ENCODE data around the gene CEP250.
"Not testable (repeated sequence)": the region's sequence is repeated elsewhere in the genome, so short reads cannot be mapped to it uniquely, and the experiment has no call there.

Gene CEP250

DNA sequence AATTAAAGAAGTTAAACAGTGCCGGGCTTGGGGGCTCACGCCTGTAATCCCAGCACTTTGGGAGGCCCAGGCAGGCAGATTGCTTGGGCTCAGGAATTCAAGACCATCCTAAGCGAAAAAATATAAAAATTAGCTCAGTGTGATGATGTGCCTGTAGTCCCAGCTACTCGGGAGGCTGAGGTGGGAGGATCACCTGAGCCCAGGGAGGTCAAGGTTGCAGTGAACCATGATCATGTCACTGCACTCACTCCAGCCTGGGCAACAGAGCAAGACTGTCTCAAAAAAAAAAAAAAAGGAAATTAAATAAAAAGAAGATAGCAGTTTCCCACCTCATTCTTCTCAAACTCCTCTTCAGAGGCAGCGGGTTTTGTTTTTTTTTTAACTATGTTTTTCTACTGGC lies 62.4 kb downstream of the CEP250 start:
- FAIRE-seq; DNase-seq (ENCODE audit: insufficient read length, low spot score): not testable (repeated sequence)

DNA sequence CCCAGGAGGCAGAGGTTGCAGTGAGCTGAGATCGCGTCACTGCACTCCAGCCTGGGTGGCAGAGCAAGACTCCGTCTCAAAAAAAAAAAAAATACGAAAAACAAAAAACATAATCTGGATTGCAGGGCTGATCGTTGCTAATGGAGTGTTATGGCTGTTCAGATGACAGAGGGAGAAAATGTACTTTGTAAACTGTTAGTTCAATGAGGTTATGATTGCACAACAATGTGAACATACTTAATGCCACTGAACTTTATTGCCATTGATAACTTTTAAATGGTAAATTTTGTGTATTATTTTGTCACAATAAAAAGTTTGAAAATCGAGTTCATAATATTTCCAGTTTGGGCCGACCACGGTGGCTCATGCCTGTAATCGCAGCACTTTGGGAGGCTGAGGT lies 63.6 kb downstream of the CEP250 start:
- FAIRE-seq (no peak), DNase-seq (ENCODE audit: insufficient read length, low spot score) (no peak)

GRCh38 chr20:35523298-35523888 lies 68.0 kb downstream of the CEP250 start:
- FAIRE-seq (peak; percentile 86), DNase-seq (ENCODE audit: insufficient read length, low spot score) (peak; percentile 36)

- no peak for FAIRE-seq
- DNase-seq (ENCODE audit: insufficient read length, low spot score): no peak
These were observed 70.2 kb downstream of the CEP250 start for GRCh38 chr20:35525639-35526038.

- DNase-seq (ENCODE audit: insufficient read length, low spot score) (no peak), FAIRE-seq (no peak)
These were observed 71.8 kb downstream of the CEP250 start for GRCh38 chr20:35527122-35527769.

DNA sequence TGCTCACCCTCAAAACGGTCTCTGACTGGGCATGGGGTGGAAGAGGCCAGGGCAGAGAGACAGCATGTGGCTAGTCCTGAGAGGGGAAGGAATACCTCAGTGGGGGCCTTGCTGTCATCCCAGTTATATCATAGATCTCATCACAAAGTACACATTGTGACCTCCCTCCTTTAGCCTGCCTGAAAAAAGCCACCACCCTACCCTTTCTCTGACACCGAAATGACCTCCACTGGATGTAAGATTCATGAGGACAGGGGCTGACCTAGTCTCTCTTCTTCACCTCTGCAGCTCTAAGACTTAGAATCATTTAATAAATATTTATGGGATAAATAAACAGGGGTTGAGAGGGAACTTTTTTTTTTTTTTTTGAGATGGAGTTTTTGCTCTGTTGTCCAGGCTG lies 74.2 kb downstream of the CEP250 start, which contains the start of gene C20orf173:
C20orf173 (minus strand) TSS at position 101 of the 400 bp plus-strand sequence. CDS start 279 bp downstream, outside the sequence.
- DNase-seq (ENCODE audit: insufficient read length, low spot score): no peak
- FAIRE-seq: no peak

DNA sequence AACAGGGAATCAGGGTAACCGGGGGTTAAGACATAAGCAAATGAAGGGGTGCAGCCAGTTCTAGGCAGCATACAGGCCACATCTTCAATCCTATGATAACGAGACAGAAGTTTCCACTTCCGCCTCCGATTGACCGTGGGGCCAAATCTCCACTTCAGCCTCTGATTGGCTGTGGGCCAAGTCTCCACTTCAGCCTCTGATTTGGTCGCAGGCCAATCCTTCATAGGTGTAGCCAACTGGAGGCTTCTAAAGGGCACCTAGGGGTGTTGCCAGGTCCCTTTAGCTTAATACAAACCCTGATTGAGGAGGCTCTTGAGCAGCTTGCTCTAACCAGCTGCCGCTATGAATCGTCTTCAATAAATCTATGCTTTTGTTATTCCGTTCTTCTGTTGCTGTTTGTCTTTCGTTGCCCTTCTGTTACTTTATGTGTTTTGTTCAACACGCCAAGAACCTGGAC lies 84.4 kb downstream of the CEP250 start:
- peak; percentile 28 for DNase-seq (ENCODE audit: insufficient read length, low spot score)

DNA sequence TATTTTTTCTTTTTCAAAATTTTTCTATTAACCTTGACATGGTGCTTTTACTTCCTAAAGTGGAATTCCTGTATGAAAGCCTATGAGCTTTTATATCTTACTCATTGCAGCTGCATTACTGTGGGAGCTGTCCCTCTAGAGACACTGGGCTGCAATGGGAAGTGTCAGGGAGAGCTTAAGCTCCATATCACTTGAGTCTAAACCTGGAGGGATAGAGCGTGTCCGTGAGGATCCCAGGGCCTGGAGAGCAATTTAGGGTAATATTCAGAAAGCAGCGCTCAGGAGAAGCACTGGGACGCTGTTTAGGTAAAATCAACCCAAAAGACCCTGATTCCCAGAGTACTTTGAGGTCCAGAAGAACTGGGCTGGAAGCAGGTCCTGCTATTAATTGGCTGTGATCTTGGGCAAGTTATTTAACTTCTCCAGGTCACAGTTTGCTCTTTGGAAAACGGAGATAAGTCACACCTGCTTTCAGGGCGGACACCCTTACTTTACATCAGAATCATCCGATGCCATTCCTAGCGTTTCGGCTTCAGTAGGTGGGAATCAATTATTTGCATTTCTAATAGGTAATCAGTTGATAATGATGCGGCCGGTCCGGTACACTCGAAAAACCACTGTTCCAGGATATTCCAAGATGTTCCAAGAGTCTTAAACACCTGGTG lies 85.9 kb downstream of the CEP250 start:
- DNase-seq (ENCODE audit: insufficient read length, low spot score): no peak
- no peak for FAIRE-seq

More for the DNA sequence above, 84.4 kb downstream of the CEP250 start:
- peak; percentile 68 for FAIRE-seq

DNA sequence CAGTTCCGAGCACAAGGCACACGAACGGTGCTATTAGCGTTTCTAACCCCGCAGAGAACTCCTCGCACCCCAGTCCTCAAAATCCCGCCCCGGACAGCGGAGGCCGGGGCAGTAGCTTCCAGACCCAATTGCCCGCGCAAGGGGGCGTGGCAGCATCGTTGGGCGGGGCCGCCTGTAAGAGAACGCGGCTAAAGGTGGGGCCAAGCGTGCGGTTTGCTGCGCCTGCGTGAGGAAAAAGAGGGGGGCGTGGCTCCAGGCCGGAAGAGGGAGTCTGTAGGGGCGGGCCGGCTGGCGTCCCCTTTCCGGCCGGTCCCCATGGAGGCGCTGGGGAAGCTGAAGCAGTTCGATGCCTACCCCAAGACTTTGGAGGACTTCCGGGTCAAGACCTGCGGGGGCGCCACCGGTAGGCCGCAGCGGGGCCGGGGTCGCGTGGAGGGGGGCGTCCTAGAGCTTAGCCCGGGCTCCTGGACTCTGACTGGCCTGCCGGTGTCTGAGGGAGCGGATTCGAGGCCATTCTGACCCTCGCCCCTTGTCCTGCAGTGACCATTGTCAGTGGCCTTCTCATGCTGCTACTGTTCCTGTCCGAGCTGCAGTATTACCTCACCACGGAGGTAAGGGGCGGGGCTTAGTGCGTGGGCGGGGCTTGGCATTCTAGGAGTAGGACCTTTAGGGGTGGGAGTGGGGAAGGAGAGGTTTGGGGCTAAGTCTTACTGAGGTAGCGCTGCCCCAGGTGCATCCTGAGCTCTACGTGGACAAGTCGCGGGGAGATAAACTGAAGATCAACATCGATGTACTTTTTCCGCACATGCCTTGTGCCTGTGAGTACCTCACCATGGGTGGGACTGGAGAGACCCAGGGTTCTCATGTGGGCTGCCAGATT lies 86.6 kb downstream of the CEP250 start, which contains the start of gene ERGIC3:
ERGIC3 (plus strand) TSS at position 296 of the 880 bp plus-strand sequence; CDS start at position 316, 20 bp downstream.
- DNase-seq (ENCODE audit: insufficient read length, low spot score) (peak; percentile 89), FAIRE-seq (peak; percentile 96)

- DNase-seq (ENCODE audit: insufficient read length, low spot score): no peak
- FAIRE-seq: no peak
These were observed 87.6 kb downstream of the CEP250 start for GRCh38 chr20:35542990-35543389.

DNA sequence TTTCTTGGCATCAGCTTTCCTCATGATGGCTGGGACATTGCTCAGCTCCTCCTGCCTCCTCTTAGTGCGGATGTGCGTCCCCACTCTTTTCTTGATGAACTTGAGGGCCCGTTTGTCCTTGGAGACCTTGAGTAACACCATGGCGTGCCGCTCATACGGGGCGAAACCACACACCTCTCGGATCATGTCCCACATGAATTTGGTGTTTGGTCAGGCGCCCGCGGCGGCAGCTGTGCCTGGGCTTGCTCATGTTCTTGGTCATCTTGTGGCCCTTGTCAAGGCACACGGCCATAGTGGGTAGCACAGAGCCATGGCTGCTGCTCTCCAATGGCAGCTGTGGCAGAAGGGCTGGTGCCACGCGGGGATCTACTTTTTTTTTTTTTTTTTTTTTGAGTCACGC lies 89.0 kb downstream of the CEP250 start:
- FAIRE-seq (no peak), DNase-seq (ENCODE audit: insufficient read length, low spot score) (no peak)

- DNase-seq (ENCODE audit: insufficient read length, low spot score); FAIRE-seq: not testable (repeated sequence)
These were observed 89.5 kb downstream of the CEP250 start for GRCh38 chr20:35544941-35545340.

- FAIRE-seq (no peak), DNase-seq (ENCODE audit: insufficient read length, low spot score) (no peak)
These were observed 90.7 kb downstream of the CEP250 start for GRCh38 chr20:35546127-35546526.

DNA sequence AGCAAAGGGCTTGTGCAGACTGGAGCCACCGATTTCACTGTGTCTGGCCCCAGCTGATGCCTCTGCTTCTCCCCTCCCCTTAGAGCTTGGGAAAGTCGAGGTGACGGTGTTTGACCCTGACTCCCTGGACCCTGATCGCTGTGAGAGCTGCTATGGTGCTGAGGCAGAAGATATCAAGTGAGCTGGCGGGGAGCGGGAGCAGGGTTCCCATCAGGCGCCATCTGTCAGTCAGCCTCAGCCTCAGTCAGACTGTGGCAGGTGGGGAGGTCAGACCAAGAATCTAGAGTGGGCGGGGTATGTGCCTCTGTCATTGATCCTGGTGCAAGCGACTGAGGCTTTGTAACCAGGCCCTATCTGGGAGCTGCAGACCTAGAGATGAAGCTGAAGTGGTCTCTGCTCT lies 91.9 kb downstream of the CEP250 start:
- DNase-seq (ENCODE audit: insufficient read length, low spot score): no peak
- FAIRE-seq: no peak

- DNase-seq (ENCODE audit: insufficient read length, low spot score) (no peak), FAIRE-seq (no peak)
These were observed 96.1 kb downstream of the CEP250 start for GRCh38 chr20:35551503-35551902.

DNA sequence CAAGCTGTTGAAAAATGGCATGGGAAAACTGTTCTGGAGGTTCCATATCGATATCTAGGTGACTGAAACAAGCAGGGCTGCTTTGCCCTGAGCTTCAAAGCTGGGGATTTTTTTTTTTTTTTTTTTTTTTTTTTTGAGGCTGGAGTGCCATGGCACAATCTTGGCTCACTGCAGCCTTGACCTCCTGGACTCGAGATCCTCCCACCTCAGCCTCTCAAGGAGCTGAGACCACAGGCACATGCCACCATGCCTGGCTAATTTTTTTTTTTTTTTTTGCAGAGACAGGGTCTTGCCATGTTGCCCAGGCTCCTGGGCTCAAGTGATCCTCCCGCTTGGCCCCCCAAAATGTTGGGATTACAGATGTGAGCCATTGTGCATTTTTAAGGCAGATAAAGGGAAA lies 97.5 kb downstream of the CEP250 start:
- DNase-seq (ENCODE audit: insufficient read length, low spot score) (no peak), FAIRE-seq (no peak)

DNA sequence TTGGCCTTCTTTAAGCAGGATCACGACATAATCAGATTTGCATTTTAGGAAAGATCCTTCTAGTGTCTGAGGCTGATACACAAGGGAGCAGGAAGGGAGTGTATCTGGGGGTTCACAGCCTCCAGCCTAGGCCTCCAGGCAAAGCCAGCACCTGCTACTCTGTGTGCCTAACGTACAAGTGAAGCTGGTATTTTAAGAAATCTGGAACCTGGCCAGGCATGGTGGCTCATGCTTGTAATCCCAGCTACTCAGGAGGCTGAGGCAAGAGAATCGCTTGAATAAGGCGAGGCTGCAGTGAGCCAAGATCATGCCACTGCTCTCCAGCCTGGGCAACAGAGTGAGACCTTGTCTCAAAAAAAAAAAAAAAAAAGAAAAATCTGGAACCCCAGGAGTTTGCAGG lies 100.1 kb downstream of the CEP250 start:
- FAIRE-seq; DNase-seq (ENCODE audit: insufficient read length, low spot score): not testable (repeated sequence)

DNA sequence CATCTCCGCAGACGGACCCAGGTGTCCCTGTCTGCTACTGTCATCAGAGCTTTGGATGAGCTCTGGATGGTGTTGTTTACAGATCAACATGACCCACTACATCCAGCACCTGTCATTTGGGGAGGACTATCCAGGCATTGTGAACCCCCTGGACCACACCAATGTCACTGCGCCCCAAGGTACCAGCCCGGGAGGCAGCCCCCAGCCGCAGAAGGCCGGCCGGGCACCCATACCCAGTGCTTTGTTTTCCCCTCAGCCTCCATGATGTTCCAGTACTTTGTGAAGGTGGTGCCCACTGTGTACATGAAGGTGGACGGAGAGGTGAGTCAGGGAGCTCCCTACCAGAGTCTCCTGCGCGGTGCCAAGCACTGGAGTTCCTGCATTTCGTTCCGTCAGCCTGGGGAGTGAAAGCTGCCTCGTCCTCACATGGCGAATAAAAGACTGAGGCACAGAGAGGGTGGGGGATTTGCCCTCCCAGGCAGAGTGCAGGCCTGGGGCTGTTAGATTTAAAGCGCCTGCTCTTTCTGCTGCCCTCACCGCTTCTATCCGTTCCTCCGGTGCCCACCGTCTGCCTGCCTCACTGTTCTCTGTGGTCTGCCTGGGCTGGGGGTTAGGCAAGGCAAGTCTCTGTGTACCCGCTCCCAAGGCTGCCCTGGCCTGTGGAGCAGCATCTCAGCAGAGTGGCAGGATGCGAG lies 100.7 kb downstream of the CEP250 start:
- DNase-seq (ENCODE audit: insufficient read length, low spot score) (no peak), FAIRE-seq (no peak)

DNA sequence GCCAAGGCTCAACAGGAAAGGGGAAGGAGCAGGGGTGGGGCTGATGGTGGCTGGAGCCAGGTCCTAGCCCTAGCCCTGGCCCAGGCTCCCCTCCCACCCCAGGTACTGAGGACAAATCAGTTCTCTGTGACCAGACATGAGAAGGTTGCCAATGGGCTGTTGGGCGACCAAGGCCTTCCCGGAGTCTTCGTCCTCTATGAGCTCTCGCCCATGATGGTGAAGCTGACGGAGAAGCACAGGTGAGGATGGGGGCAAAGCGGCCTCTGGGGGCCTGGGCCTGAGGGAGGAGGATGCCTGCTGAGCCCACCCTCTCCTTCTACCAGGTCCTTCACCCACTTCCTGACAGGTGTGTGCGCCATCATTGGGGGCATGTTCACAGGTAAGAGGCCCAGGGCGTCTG lies 101.5 kb downstream of the CEP250 start:
- DNase-seq (ENCODE audit: insufficient read length, low spot score) (no peak), FAIRE-seq (no peak)

GRCh38 chr20:35558451-35558850 lies 103.1 kb downstream of the CEP250 start:
- no peak for DNase-seq (ENCODE audit: insufficient read length, low spot score)
- no peak for FAIRE-seq

Data from GM19239 (cell line).